Vagina (tissue), 2 donors: ENCODE measurements around the gene PLEKHA6.

Experiments used
- POLR2AphosphoS5 ChIP-seq, 2 donors: sonication (generic); formaldehyde crosslinking; IDR thresholded peaks; one replicate each; pipeline ENCODE4 v1.9.0; 2017; ENCODE audit warnings: antibody characterized with exemption in 2 of 2, mild to moderate bottlenecking in 2 of 2, low read depth in 1 of 2; ENCODE audit not compliant: insufficient read depth in 1 of 2
- TF ChIP-seq, protein P1 (sequence below), 3 experiments: fragments of 450-650 bp in 2 of 3; fragments of 200-600 bp in 1 of 3; sonication (generic) in 1 of 3; IDR thresholded peaks; one replicate each; pipeline ENCODE4 v1.5.1; 2017 to 2019; ENCODE audit warnings: antibody characterized with exemption in 3 of 3, mild to moderate bottlenecking in 2 of 3, moderate library complexity in 2 of 3

DNA sequence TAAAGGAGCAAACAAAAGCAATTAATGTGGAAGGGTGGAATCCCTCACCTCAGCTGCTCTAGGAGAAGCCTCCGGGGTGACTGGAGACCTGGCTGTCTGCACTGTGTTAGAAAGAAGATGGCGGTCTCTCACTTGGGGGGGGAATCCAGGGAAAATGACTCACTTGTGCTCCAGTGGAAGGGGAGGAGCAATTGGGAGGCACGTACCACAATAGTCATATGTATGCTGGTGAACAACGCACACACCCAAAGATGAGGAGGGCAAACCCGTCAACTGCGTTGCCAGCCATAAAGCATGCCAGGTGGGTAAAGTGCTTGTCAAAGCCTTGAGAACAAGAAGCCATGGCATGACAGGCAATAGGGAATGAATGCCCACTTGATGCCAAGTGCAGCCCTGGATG is 22.1 kb downstream of the PLEKHA6 start:
- TF ChIP-seq POLR2AphosphoS5 (IDR thresholded peaks at IDR 0.05; ENCODE audit: insufficient read depth in 1 of 2, low read depth in 1 of 2), result no peak
- TF ChIP-seq, protein P1, sequence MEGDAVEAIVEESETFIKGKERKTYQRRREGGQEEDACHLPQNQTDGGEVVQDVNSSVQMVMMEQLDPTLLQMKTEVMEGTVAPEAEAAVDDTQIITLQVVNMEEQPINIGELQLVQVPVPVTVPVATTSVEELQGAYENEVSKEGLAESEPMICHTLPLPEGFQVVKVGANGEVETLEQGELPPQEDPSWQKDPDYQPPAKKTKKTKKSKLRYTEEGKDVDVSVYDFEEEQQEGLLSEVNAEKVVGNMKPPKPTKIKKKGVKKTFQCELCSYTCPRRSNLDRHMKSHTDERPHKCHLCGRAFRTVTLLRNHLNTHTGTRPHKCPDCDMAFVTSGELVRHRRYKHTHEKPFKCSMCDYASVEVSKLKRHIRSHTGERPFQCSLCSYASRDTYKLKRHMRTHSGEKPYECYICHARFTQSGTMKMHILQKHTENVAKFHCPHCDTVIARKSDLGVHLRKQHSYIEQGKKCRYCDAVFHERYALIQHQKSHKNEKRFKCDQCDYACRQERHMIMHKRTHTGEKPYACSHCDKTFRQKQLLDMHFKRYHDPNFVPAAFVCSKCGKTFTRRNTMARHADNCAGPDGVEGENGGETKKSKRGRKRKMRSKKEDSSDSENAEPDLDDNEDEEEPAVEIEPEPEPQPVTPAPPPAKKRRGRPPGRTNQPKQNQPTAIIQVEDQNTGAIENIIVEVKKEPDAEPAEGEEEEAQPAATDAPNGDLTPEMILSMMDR (IDR thresholded peaks at IDR 0.05), result no peak
